ENCODE measurements around the gene DDX1.

DDX1 gene

GRCh38 chr2:15665067-15665942 is 73.6 kb downstream of the DDX1 start:
- DNase-seq: no peak

GRCh38 chr2:15665943-15666460 is 74.3 kb downstream of the DDX1 start:
- DNase-seq: no peak

GRCh38 chr2:15666861-15667808 is 75.5 kb downstream of the DDX1 start:
- no peak for DNase-seq

GRCh38 chr2:15667809-15668556 is 76.3 kb downstream of the DDX1 start:
- no peak for DNase-seq

- DNase-seq: no peak
Observed at GRCh38 chr2:15668611-15669305, 77.1 kb downstream of the DDX1 start.

GRCh38 chr2:15669375-15669910 is 77.8 kb downstream of the DDX1 start:
- DNase-seq: no peak

GRCh38 chr2:15670469-15670868 is 78.8 kb downstream of the DDX1 start:
- no peak for DNase-seq

- no peak for DNase-seq
Observed at GRCh38 chr2:15670981-15671380, 79.3 kb downstream of the DDX1 start.

- no peak for DNase-seq
Observed at GRCh38 chr2:15671409-15671808, 79.7 kb downstream of the DDX1 start.

GRCh38 chr2:15671842-15672815 is 80.5 kb downstream of the DDX1 start:
- DNase-seq: no peak

GRCh38 chr2:15672961-15673918 is 81.6 kb downstream of the DDX1 start:
- DNase-seq: no peak

- DNase-seq: no peak
Observed at GRCh38 chr2:15673919-15674636, 82.4 kb downstream of the DDX1 start.

GRCh38 chr2:15674637-15675455 is 83.2 kb downstream of the DDX1 start:
- DNase-seq: no peak

- DNase-seq: no peak
Observed at GRCh38 chr2:15675456-15676195, 84.0 kb downstream of the DDX1 start.

- DNase-seq: no peak
Observed at GRCh38 chr2:15677141-15677843, 85.6 kb downstream of the DDX1 start.

GRCh38 chr2:15678346-15678745 is 86.7 kb downstream of the DDX1 start:
- no peak for DNase-seq
